CD4-positive, alpha-beta T cell (primary cell): Measurements from ENCODE around the gene APOOL. TPM values are rescaled to one million over a fixed set of nuclear protein-coding genes. Genes with fewer than 3 reads are reported as not detected.
A peak's percentile ranks its signal among the peaks of the same experiment; 100 is the strongest.

Experiments
- ATAC-seq: fragments of 200-7000 bp; cut with Tn5 transposase; one replicate; pipeline ENCODE4 v1.10.0; 2022; ENCODE audit warnings: mild to moderate bottlenecking; ENCODE audit not compliant: poor library complexity
- CTCF ChIA-PET: fragments of 350-600 bp; sonication (Branson Sonifier 250); formaldehyde crosslinking; loops from one replicate; lab custom pipeline; 2021; ENCODE audit warnings: antibody characterized with exemption, inconsistent platforms; lab: Charles Lee
- POLR2A ChIA-PET: fragments of 350-600 bp; sonication (Branson Sonifier 250); formaldehyde crosslinking; loops from one replicate; lab custom pipeline; 2021; ENCODE audit warnings: antibody characterized with exemption, inconsistent platforms; lab: Charles Lee
- DNase-seq, 14 experiments: peaks; one replicate each; pipeline ENCODE4 v3.0.0-alpha.2; 2013 to 2020; ENCODE audit warnings: mixed read lengths in 2 of 14
- H3K27ac ChIP-seq, 2 donors: one replicate each; pipeline versions ENCODE4 v1.5.1 to v1.7.0; 2013; ENCODE audit warnings: low read length in 2 of 2, low read depth in 1 of 2, mild to moderate bottlenecking in 1 of 2
- H3K27me3 ChIP-seq, 2 experiments: 1 replicate in 1 of 2; 2 replicates in 1 of 2; pipeline versions ENCODE4 v1.6.1 to v1.7.0; 2013; ENCODE audit warnings: low read length in 2 of 2, control low read depth in 1 of 2, mild to moderate bottlenecking in 1 of 2, moderate library complexity in 1 of 2; ENCODE audit not compliant: insufficient read depth in 2 of 2, control insufficient read depth in 1 of 2
- H3K36me3 ChIP-seq: one replicate; pipeline ENCODE4 v1.6.1; 2013; ENCODE audit warnings: low read length, control low read depth; ENCODE audit not compliant: insufficient read depth
- H3K4me1 ChIP-seq: one replicate; pipeline ENCODE4 v1.6.1; 2013; ENCODE audit warnings: low read length, control low read depth; ENCODE audit not compliant: insufficient read depth
- H3K4me3 ChIP-seq: one replicate; pipeline ENCODE4 v1.5.1; 2013; ENCODE audit warnings: mild to moderate bottlenecking, low read length, moderate library complexity
- H3K9me3 ChIP-seq, 2 experiments: 1 replicate in 1 of 2; 2 replicates in 1 of 2; pipeline versions ENCODE4 v1.6.1 to v1.7.0; 2013; ENCODE audit warnings: low read length in 2 of 2, mild to moderate bottlenecking in 2 of 2, control low read depth in 1 of 2, moderate library complexity in 1 of 2; ENCODE audit not compliant: control insufficient read depth in 1 of 2, insufficient read depth in 1 of 2
- H3K27ac Mint-ChIP-seq: one replicate; pipeline ENCODE4 v1.8.0; 2020; ENCODE audit warnings: mixed read lengths
- H3K27me3 Mint-ChIP-seq: one replicate; pipeline ENCODE4 v1.8.0; 2021; ENCODE audit warnings: mixed read lengths
- H3K36me3 Mint-ChIP-seq: one replicate; pipeline ENCODE4 v1.8.0; 2021; ENCODE audit warnings: low read depth, mixed read lengths
- H3K4me1 Mint-ChIP-seq: one replicate; pipeline ENCODE4 v1.8.0; 2021; ENCODE audit warnings: low read depth, mixed read lengths
- H3K4me3 Mint-ChIP-seq: one replicate; pipeline ENCODE4 v1.8.0; 2020; ENCODE audit warnings: mild to moderate bottlenecking, mixed read lengths
- H3K9me3 Mint-ChIP-seq: one replicate; pipeline ENCODE4 v1.8.0; 2020; ENCODE audit warnings: mixed read lengths
- intact Hi-C, 2 experiments: fragments of 100-400 bp; cut with DNase I in 1 of 2; cut with micrococcal nuclease in 1 of 2; formaldehyde crosslinking; loops; one replicate each; pipeline versions ENCODE4 v1.15.1 to v1.9.0; 2023 to 2025; cut with DNase I, micrococcal nuclease
- total RNA-seq, 174 experiments: library from RNA in 2 of 174; stranded (reverse) in 2 of 174; gene quantifications; one replicate each; pipeline ENCODE4 v1.2.3 and lab custom pipeline; 2021 to 2026
- TF ChIP-seq, protein P1 (sequence below): fragments of 200-600 bp; IDR thresholded peaks from one replicate; pipeline ENCODE4 v1.8.0; 2022; ENCODE audit warnings: antibody characterized with exemption, mild to moderate bottlenecking

Gene APOOL
- total RNA-seq, 2 experiments from 2014 or later, result 6.0 to 6.6 TPM

DNA sequence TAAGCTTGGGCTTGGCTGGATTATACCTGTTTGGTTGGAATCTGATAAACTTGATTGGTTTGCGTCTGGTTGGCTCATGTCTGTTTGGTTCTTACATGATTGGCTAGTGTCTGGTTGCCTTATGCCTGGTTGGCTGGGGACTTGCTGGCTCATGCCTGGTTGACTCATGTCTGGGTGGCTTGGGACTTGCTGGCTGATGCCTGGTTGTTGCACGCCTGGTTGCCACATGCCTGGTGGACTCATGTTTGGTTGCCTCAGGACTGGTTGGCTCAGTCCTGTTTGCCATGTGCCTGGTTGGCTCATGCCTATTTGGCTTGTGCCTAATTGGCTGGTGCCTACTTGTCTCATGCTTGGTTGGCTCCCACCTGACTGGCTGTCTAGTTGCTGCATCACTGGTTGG lies 104.5 kb downstream of the APOOL start:
- Mint-ChIP-seq H3K9me3 (no peaks in the 10 kb centered on the region), H3K4me1 (no peaks in the 10 kb centered on the region), H3K4me3 (no peak overlapping the region), H3K27me3 (no peaks in the 10 kb centered on the region), H3K36me3 (no peaks in the 10 kb centered on the region), H3K27ac (no peak overlapping the region)
- DNase-seq (no peak), ATAC-seq (no peak)
- Histone ChIP-seq H3K27ac (no peak overlapping the region), H3K4me3 (no peak overlapping the region), H3K4me1 (no peaks in the 10 kb centered on the region), H3K9me3 (no peaks in the 10 kb centered on the region), H3K36me3 (no peaks in the 10 kb centered on the region), H3K27me3 (no peaks in the 10 kb centered on the region)
- intact Hi-C loops, result no loop called here
- CTCF ChIA-PET, result no interaction called here
- TF ChIP-seq, protein P1, sequence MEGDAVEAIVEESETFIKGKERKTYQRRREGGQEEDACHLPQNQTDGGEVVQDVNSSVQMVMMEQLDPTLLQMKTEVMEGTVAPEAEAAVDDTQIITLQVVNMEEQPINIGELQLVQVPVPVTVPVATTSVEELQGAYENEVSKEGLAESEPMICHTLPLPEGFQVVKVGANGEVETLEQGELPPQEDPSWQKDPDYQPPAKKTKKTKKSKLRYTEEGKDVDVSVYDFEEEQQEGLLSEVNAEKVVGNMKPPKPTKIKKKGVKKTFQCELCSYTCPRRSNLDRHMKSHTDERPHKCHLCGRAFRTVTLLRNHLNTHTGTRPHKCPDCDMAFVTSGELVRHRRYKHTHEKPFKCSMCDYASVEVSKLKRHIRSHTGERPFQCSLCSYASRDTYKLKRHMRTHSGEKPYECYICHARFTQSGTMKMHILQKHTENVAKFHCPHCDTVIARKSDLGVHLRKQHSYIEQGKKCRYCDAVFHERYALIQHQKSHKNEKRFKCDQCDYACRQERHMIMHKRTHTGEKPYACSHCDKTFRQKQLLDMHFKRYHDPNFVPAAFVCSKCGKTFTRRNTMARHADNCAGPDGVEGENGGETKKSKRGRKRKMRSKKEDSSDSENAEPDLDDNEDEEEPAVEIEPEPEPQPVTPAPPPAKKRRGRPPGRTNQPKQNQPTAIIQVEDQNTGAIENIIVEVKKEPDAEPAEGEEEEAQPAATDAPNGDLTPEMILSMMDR, result no peak
- POLR2A ChIA-PET, result no interaction called here

DNA sequence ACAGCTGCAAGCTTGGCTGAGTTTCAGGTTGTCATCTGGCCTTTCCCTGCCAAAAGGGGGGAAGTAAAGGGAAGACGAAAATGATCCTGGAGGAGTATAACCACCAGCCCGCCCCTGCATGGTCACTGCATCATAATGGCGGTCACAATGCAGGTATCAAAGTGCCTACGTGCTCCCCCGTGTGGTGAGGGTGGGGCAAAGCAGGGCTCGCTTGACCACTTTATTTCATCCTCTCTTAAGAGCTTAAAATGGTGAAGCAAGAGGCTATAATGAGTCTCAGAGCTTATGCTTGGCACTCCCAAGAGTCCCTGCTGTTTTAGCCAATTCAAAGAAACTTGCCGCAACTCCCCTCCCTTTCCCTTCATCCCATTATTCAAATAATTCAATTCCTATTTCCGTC lies 105.6 kb downstream of the APOOL start:
- Histone ChIP-seq H3K36me3 (no peaks in the 10 kb centered on the region), H3K4me1 (no peaks in the 10 kb centered on the region), H3K4me3 (no peak overlapping the region), H3K27me3 (no peaks in the 10 kb centered on the region), H3K27ac (no peak overlapping the region), H3K9me3 (no peaks in the 10 kb centered on the region)
- DNase-seq, result peak in 1 of 14 experiments; percentile 24
- Mint-ChIP-seq H3K4me3 (no peak overlapping the region), H3K27ac (no peak overlapping the region), H3K4me1 (no peaks in the 10 kb centered on the region), H3K27me3 (no peaks in the 10 kb centered on the region), H3K36me3 (no peaks in the 10 kb centered on the region), H3K9me3 (no peaks in the 10 kb centered on the region)
- CTCF ChIA-PET, result interaction anchor here (1.6 kb wide), 1 partner anchor 12 kb away, joined by 3 read pairs; no protein-coding TSS in a partner anchor
- POLR2A ChIA-PET, result no interaction called here
- intact Hi-C loops, result no loop called here
- no peak for ATAC-seq
- TF ChIP-seq, protein P1, result no peak

GRCh38 chrX:85111347-85111746 lies 107.7 kb downstream of the APOOL start:
- CTCF ChIA-PET, result no interaction called here

More at GRCh38 chrX:85111347-85111746, 107.7 kb downstream of the APOOL start:
- H3K4me3 Mint-ChIP-seq, result no peak overlapping the region
- no peaks in the 10 kb centered on the region for H3K4me1 ChIP-seq
- no peaks in the 10 kb centered on the region for H3K36me3 ChIP-seq
- DNase-seq (peak in 2 of 14 experiments; percentile 3 to 6), ATAC-seq (no peak)
- POLR2A ChIA-PET, result no interaction called here
- no peaks in the 10 kb centered on the region for H3K9me3 Mint-ChIP-seq
- TF ChIP-seq, protein P1, result peak; percentile 51
- no peak overlapping the region for H3K4me3 ChIP-seq
- H3K27ac Mint-ChIP-seq, result no peak overlapping the region
- no peaks in the 10 kb centered on the region for H3K27me3 Mint-ChIP-seq
- no peak overlapping the region for H3K27ac ChIP-seq
- H3K27me3 ChIP-seq, result no peaks in the 10 kb centered on the region
- no peaks in the 10 kb centered on the region for H3K9me3 ChIP-seq
- no peaks in the 10 kb centered on the region for H3K4me1 Mint-ChIP-seq
- intact Hi-C loops, result loop anchor here in 1 of 2 experiments (10.0 kb wide), 1 partner anchor 433 kb away; no protein-coding TSS in a partner anchor
- no peaks in the 10 kb centered on the region for H3K36me3 Mint-ChIP-seq
